CD4-positive, CD25-positive, alpha-beta regulatory T cell (primary cell): ENCODE data around the gene ADCY10. TPM values are rescaled to one million over a fixed set of nuclear protein-coding genes. Genes with fewer than 3 reads are reported as not detected.
"Not testable (repeated sequence)": the region's sequence is repeated elsewhere in the genome, so short reads cannot be mapped to it uniquely, and the experiment has no call there.

Experiments used
- ATAC-seq, 2 donors: fragments of 150-1000 bp; cut with Tn5 transposase; one replicate each; pipeline ENCODE4 v1.10.0; 2021; ENCODE audit warnings: low read depth in 2 of 2, moderate number of reproducible peaks in 2 of 2, moderate library complexity in 1 of 2
- DNase-seq, 3 donors: peaks; one replicate each; pipeline versions ENCODE4 v3.0.0 to v3.0.0-alpha.2; 2012 to 2022; ENCODE audit warnings: mixed read lengths in 1 of 3
- H3K27ac ChIP-seq: one replicate; pipeline ENCODE4 v1.7.0; 2013; ENCODE audit warnings: mild to moderate bottlenecking, low read length; ENCODE audit not compliant: insufficient read depth, poor library complexity, severe bottlenecking
- H3K27me3 ChIP-seq: one replicate; pipeline ENCODE4 v1.7.0; 2013; ENCODE audit warnings: low read length; ENCODE audit not compliant: control insufficient read depth, insufficient read depth
- H3K36me3 ChIP-seq: one replicate; pipeline ENCODE4 v1.7.0; 2013; ENCODE audit warnings: mild to moderate bottlenecking, low read length, moderate library complexity; ENCODE audit not compliant: control insufficient read depth, insufficient read depth
- H3K4me1 ChIP-seq: 2 replicates; pipeline ENCODE4 v1.7.0; 2013; ENCODE audit warnings: mild to moderate bottlenecking, low read length; ENCODE audit not compliant: insufficient read depth, control insufficient read depth, poor library complexity, severe bottlenecking
- H3K4me3 ChIP-seq: one replicate; pipeline ENCODE4 v1.7.0; 2013; ENCODE audit warnings: low read depth, mild to moderate bottlenecking, low read length, moderate library complexity
- H3K9me3 ChIP-seq, 2 experiments: 1 replicate in 1 of 2; 2 replicates in 1 of 2; pipeline ENCODE4 v1.7.0; 2013; ENCODE audit warnings: low read length in 2 of 2, mild to moderate bottlenecking in 1 of 2, moderate library complexity in 1 of 2; ENCODE audit not compliant: control insufficient read depth in 2 of 2
- H3K27ac Mint-ChIP-seq, 3 donors: one replicate each; pipeline ENCODE4 v1.8.0; 2020 to 2022; ENCODE audit warnings: mild to moderate bottlenecking in 3 of 3, mixed read lengths in 3 of 3, moderate library complexity in 2 of 3
- H3K27me3 Mint-ChIP-seq: one replicate; pipeline ENCODE4 v1.8.0; 2022; ENCODE audit warnings: mild to moderate bottlenecking, mixed read lengths
- H3K36me3 Mint-ChIP-seq: one replicate; pipeline ENCODE4 v1.8.0; 2020; ENCODE audit warnings: mixed read lengths
- H3K4me1 Mint-ChIP-seq, 4 donors: one replicate each; pipeline ENCODE4 v1.8.0; 2020 to 2022; ENCODE audit warnings: mixed read lengths in 4 of 4, mild to moderate bottlenecking in 1 of 4
- H3K4me3 Mint-ChIP-seq, 4 donors: one replicate each; pipeline ENCODE4 v1.8.0; 2020 to 2022; ENCODE audit warnings: mild to moderate bottlenecking in 4 of 4, mixed read lengths in 4 of 4, moderate library complexity in 3 of 4
- H3K9me3 Mint-ChIP-seq, 7 donors: one replicate each; pipeline ENCODE4 v1.8.0; 2020 to 2022; ENCODE audit warnings: mixed read lengths in 7 of 7, mild to moderate bottlenecking in 3 of 7, moderate library complexity in 2 of 7
- polyA plus RNA-seq, 4 donors: library from polyadenylated mRNA; unstranded; fragments of 300-500 nt; fragmentation: Illumina TruSeq; gene quantifications; one replicate each; pipeline ENCODE4 v1.2.3, GENCODE V29; 2021
- total RNA-seq: library from RNA; stranded (reverse); gene quantifications from one replicate; pipeline ENCODE4 v1.2.3, GENCODE V29; 2022

The ADCY10 gene
- total and polyA plus RNA-seq, 5 donors from 2014 or later, result 0.10 TPM; not detected in 4

DNA sequence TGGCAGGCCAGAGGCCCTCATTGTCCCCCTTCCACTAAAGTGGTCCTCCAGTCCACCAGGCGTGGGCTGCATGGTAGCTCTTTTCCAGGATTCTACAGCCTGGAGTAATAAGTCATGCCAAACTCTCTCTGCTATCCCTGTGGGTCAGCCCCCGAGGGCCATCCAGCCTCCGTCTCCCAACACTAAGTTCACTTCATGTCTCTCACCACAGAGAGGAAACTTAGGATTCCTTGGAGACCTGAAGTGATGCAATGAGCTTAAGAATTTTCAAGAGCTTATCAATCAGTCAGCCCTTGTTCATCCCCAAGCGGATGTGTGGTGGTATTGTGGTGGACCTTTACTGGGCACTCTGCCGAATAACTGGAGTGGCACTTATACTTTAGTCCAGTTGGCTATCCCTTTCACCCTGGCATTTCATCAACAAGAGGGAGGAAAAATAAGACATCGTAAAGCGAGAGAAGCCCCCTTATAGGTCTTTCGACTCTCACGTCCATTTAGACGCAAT lies 48.1 kb downstream of the ADCY10 start:
- H3K27me3 ChIP-seq, H3K27ac ChIP-seq, H3K9me3 Mint-ChIP-seq, ATAC-seq, H3K4me1 Mint-ChIP-seq, H3K9me3 ChIP-seq, DNase-seq, H3K27ac Mint-ChIP-seq, H3K36me3 Mint-ChIP-seq, H3K36me3 ChIP-seq, H3K4me3 Mint-ChIP-seq, H3K4me3 ChIP-seq, H3K4me1 ChIP-seq: not testable (repeated sequence)
- H3K27me3 Mint-ChIP-seq, result peaks cover 12% of the 10 kb centered on the region

DNA sequence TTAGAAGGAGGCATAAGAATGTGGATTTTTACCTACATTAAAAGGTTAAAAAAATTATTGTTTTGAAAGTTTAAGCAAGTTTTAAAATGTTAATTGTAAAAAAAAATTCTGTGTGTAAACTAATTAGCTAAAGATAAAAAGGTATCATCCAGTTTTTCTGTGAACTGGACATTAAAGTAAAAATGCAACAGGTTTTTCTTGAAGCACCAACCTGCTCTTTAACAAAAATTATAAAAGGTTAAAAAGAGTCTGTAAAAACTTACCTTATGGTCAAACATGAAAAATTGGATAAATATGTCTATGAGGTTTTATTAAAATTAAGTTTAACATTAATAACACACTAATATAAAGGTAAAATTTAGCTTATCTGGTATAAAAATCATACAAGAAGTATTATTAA lies 48.7 kb downstream of the ADCY10 start:
- not testable (repeated sequence) for H3K9me3 Mint-ChIP-seq

DNA sequence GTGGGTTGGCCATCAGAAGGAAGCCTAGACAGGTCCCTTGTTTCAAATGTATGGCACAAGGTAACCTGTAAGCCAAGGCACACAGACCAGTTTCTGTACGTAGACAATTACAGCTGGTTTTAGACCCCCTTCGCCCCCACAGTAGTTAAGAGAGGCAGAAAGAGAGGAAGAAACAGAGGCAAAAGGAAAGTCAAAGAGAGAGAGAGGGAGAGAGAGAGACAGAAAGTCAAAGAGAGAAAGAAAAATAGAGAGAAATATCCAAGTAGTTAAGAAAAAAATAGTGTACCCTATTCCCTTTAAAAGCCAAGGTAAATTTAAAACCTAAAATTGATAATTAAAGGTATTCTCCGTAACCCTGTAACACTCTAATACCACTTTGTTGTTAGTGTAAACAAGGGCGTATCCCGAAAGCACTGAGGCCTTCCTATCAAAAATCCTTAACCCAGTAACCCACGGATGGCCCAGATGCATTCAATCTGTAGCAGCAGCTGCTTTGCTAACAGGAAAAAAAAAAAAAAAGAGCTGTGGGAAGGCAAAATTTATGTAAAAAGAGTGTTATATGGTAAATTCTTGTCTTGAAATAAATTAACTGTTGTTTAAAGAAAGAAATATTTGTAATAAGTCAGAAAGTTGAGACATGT lies 49.4 kb downstream of the ADCY10 start:
- ATAC-seq (no peak), DNase-seq (no peak)
- peaks cover 6% of the 10 kb centered on the region for H3K27me3 Mint-ChIP-seq
- Histone ChIP-seq H3K27ac (no peak overlapping the region), H3K4me1 (no peaks in the 10 kb centered on the region), H3K9me3 (no peaks in the 10 kb centered on the region), H3K36me3 (no peaks in the 10 kb centered on the region), H3K27me3 (no peaks in the 10 kb centered on the region), H3K4me3 (no peak overlapping the region)
- no peaks in the 10 kb centered on the region for H3K36me3 Mint-ChIP-seq
- H3K9me3 Mint-ChIP-seq, result no peaks in the 10 kb centered on the region
- no peak overlapping the region for H3K4me3 Mint-ChIP-seq
- no peak overlapping the region for H3K27ac Mint-ChIP-seq
- H3K4me1 Mint-ChIP-seq, result no peaks in the 10 kb centered on the region

More for the DNA sequence above, 48.7 kb downstream of the ADCY10 start:
- not testable (repeated sequence) for ATAC-seq, H3K27ac Mint-ChIP-seq, H3K27ac ChIP-seq, DNase-seq, H3K4me3 Mint-ChIP-seq, H3K4me1 ChIP-seq, H3K27me3 ChIP-seq, H3K4me3 ChIP-seq, H3K9me3 ChIP-seq, H3K36me3 Mint-ChIP-seq, H3K36me3 ChIP-seq, H3K4me1 Mint-ChIP-seq
- peaks cover 12% of the 10 kb centered on the region for H3K27me3 Mint-ChIP-seq

DNA sequence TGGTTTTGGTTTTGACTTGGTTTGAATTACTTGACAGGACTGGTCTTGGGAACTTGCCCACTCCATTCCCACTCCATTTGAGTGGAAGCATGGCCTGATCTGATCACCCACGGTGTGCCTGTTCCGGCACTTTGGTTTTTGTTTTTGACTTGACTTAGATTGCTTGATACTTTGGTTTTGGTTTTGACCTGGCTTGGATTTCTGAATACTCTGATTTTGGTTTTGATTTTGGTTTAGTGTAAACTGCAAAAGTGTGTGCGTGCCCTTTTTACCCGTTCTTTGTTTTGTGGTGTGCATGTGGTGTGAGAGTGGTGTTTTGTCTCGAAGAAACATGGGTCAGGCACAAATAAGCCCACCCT lies 50.0 kb downstream of the ADCY10 start:
- no peak for ATAC-seq
- Histone ChIP-seq H3K4me1 (no peaks in the 10 kb centered on the region), H3K9me3 (no peaks in the 10 kb centered on the region), H3K27ac (no peak overlapping the region), H3K36me3 (no peaks in the 10 kb centered on the region), H3K27me3 (no peaks in the 10 kb centered on the region), H3K4me3 (no peak overlapping the region)
- H3K27me3 Mint-ChIP-seq, result peaks cover 8% of the 10 kb centered on the region
- no peaks in the 10 kb centered on the region for H3K4me1 Mint-ChIP-seq
- no peak for DNase-seq
- H3K36me3 Mint-ChIP-seq, result no peaks in the 10 kb centered on the region
- no peak overlapping the region for H3K27ac Mint-ChIP-seq
- H3K4me3 Mint-ChIP-seq, result no peak overlapping the region
- no peaks in the 10 kb centered on the region for H3K9me3 Mint-ChIP-seq

DNA sequence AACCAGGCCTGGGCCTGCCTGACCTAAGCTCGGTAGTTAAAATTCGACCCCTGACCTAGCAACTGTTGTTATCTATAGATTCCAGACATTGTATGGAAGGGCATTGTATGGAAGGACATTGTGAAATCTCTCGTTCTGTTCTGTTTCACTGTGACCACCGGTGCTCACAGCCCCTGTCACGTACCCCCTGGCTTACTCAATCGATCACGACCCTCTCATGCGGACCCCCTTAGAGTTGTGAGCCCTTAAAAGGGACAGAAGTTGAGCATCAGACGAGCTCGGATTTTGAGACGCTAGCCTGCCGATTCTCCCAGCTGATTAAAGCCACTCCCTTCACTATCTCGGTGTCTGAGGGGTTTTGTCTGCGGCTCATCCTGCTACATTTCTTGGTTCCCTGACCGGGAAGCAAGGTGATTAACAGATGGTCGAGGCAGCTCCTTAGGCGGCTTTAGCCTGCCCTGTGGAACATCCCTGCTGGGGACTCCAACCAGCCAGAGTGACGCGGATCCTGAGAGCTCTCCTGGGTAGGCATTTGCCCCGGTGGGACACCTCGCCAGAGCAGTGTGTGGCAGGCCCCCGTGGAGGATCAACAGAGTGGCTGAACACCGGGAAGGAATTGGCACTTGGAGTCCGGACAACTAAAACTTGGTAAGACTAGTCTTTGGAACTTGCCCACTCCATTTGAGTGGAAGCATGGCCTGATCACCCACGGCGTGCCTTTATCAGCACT lies 50.6 kb downstream of the ADCY10 start:
- not testable (repeated sequence) for H3K4me3 ChIP-seq, ATAC-seq, H3K4me1 ChIP-seq, H3K4me1 Mint-ChIP-seq, H3K36me3 ChIP-seq, H3K27me3 ChIP-seq, H3K9me3 Mint-ChIP-seq, H3K27ac Mint-ChIP-seq, H3K27ac ChIP-seq, H3K27me3 Mint-ChIP-seq, H3K4me3 Mint-ChIP-seq, H3K9me3 ChIP-seq, H3K36me3 Mint-ChIP-seq, DNase-seq

DNA sequence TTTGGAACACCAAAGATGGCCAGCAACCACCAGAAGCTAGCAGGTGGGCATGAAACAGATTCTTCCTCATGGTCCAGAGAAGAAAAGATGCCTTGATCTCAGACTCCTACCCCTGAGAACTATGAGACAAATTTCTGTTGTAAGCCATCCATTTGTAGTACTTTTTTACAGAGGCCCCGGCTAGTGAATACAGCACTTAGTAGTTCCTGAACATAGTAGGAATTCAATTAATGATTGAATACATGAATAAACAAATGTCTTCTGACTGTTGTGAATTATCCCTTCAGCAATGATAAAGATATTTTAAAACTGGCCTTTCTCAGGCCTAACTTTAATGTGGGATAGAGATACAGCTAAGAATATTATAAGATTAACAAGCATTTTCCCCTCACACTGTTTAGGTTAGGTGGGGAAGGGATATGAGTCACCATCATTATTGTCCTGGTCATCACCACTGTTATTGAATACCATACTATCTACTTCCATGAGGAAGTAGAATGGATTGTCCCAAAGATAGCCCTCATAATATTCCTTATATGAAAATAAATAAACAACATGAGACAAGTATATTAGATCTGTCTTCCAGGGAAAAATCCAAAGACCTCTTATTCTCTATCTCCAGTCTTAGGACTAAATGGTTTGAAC lies 51.4 kb downstream of the ADCY10 start:
- Histone ChIP-seq H3K27me3 (no peaks in the 10 kb centered on the region), H3K9me3 (no peaks in the 10 kb centered on the region), H3K27ac (no peak overlapping the region), H3K36me3 (no peaks in the 10 kb centered on the region), H3K4me1 (no peaks in the 10 kb centered on the region), H3K4me3 (no peak overlapping the region)
- no peak for ATAC-seq
- no peak for DNase-seq
- H3K4me3 Mint-ChIP-seq, result no peak overlapping the region
- H3K27me3 Mint-ChIP-seq, result peaks cover 5% of the 10 kb centered on the region
- no peak overlapping the region for H3K27ac Mint-ChIP-seq
- H3K9me3 Mint-ChIP-seq, result no peaks in the 10 kb centered on the region
- no peaks in the 10 kb centered on the region for H3K36me3 Mint-ChIP-seq
- H3K4me1 Mint-ChIP-seq, result no peaks in the 10 kb centered on the region

DNA sequence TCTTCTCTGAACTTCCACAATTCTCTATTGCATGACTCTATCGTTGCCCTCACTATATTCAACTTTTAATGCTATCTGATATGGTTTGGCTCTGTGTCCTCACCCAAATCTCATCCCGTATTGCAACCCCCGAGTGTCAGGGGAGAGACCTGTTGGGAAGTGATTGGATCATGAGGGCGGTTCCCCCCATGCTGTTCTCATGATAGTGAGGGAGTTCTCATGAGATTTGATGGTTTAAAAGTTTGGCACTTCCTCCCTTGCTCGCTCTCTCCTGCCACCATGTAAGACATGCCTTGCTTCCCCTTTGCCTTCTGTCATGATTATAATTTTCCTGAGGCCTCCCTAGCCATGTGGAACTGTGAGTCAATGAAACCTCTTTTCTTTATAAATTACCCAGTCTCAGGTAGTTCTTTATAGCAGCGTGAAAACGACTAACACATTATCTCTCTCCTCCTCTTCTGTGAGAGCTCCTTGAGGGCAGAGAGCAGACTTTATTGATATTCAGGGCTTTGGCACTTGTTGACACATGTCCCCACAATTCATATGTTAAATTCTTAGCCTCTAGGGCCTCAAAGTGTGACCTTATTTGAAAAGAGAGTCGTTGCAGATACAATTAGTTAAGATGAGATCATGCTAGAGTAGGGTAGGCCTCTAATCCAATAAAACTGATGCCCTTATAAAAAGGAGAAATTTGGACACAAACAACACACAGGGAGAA lies 52.1 kb downstream of the ADCY10 start:
- ATAC-seq (no peak), DNase-seq (no peak)
- no peak overlapping the region for H3K27ac ChIP-seq
- Mint-ChIP-seq H3K9me3 (no peaks in the 10 kb centered on the region), H3K27me3 (peaks cover 5% of the 10 kb centered on the region), H3K27ac (no peak overlapping the region), H3K4me1 (no peaks in the 10 kb centered on the region), H3K4me3 (no peak overlapping the region), H3K36me3 (no peaks in the 10 kb centered on the region)
- H3K9me3 ChIP-seq, result no peaks in the 10 kb centered on the region
- H3K27me3 ChIP-seq, result no peaks in the 10 kb centered on the region
- H3K36me3 ChIP-seq, result no peaks in the 10 kb centered on the region
- H3K4me1 ChIP-seq, result no peaks in the 10 kb centered on the region
- no peak overlapping the region for H3K4me3 ChIP-seq
